ENCODE measurements around the gene CCS.

- no peak for TF ChIP-seq POLR2A (IDR thresholded peaks at IDR 0.05)
- no peak for TF ChIP-seq CTCF (IDR thresholded peaks at IDR 0.05)
These were observed 14.3 kb downstream of the CCS start for GRCh38 chr11:66607126-66607834.

Measured in right lobe of liver (tissue), 4 donors.